ENCODE data around the gene OXT.
A peak's percentile ranks its signal among the peaks of the same experiment; 100 is the strongest.

Gene OXT

DNA sequence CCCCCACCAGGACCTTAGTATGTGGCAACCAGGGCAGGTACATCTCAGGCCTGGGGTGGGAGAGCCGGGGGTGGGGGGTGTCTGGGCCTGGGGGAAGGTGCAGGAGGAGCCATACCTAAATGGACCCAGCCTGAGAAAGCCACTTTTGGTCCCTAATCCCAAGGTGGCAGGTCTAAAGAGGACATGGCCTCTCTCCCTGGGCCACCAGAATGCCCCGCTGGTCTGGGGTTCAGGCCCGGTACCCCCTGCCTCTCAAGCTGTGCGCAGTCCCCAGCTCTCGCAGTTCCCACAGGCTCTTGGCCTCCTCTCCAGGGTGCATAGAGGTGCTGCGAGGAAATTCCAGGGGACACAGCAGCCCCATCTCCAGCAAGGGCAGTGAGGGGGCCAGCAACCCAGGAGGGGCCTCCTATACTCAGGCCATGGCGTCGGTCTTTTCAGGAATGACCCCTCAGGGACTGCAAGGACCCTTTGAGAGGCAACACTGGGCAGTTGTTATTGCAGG, 14.2 kb downstream of the OXT start:
- no peaks in the 10 kb centered on the region for H3K4me1 ChIP-seq (ENCODE audit: insufficient read depth, low read length)
- no peaks in the 10 kb centered on the region for H3K36me3 ChIP-seq (ENCODE audit: insufficient read depth, low read length)
- H3K9ac ChIP-seq (ENCODE audit: low read depth, low read length): no peak overlapping the region
- H3K9me3 ChIP-seq (ENCODE audit: control insufficient read depth, insufficient read depth, low read length): no peaks in the 10 kb centered on the region

DNA sequence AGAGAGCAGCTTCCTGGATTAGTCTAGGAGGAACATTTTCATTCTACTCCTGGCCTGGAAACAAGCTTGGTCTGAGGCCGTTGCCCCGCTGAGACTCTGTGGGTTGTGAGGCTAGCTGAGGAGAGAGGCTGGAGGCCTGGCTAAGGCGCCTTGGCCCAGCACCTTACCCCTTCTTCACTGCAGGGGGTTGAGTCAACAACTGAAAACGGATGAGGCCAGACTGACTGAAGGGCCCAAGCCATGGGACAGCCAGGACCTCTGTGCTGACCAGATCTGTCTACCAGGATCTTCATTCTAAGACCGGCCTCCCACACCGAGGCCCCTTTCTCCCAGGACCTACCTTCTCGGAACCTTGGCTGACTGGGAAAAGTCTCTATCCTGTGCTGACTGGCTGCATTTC, 16.6 kb downstream of the OXT start:
- H3K9me3 ChIP-seq (ENCODE audit: control insufficient read depth, insufficient read depth, low read length): no peaks in the 10 kb centered on the region
- no peaks in the 10 kb centered on the region for H3K4me1 ChIP-seq (ENCODE audit: insufficient read depth, low read length)
- no peaks in the 10 kb centered on the region for H3K36me3 ChIP-seq (ENCODE audit: insufficient read depth, low read length)
- no peak overlapping the region for H3K9ac ChIP-seq (ENCODE audit: low read depth, low read length)

DNA sequence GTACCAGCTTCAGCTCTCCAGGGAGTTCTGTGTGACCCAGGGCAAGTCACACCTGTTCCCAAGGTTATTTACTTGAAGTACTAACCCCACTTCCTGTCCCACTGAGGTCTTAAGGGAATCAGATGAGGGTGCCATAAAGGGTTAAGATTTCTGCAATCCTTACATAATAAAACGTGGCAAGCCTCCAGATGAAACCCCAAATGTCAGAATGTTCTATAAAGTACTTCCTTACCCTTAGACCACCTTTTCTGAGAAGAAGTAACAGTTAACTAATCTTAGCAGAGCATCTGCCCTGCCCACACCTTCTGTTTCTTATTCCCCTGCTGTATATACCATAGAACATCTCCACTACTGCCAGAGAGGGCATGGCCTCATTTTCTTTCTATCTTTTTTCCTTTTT, 19.1 kb downstream of the OXT start:
- no peak overlapping the region for H3K9ac ChIP-seq (ENCODE audit: low read depth, low read length)
- H3K9me3 ChIP-seq (ENCODE audit: control insufficient read depth, insufficient read depth, low read length): no peaks in the 10 kb centered on the region
- no peaks in the 10 kb centered on the region for H3K36me3 ChIP-seq (ENCODE audit: insufficient read depth, low read length)
- no peaks in the 10 kb centered on the region for H3K4me1 ChIP-seq (ENCODE audit: insufficient read depth, low read length)

DNA sequence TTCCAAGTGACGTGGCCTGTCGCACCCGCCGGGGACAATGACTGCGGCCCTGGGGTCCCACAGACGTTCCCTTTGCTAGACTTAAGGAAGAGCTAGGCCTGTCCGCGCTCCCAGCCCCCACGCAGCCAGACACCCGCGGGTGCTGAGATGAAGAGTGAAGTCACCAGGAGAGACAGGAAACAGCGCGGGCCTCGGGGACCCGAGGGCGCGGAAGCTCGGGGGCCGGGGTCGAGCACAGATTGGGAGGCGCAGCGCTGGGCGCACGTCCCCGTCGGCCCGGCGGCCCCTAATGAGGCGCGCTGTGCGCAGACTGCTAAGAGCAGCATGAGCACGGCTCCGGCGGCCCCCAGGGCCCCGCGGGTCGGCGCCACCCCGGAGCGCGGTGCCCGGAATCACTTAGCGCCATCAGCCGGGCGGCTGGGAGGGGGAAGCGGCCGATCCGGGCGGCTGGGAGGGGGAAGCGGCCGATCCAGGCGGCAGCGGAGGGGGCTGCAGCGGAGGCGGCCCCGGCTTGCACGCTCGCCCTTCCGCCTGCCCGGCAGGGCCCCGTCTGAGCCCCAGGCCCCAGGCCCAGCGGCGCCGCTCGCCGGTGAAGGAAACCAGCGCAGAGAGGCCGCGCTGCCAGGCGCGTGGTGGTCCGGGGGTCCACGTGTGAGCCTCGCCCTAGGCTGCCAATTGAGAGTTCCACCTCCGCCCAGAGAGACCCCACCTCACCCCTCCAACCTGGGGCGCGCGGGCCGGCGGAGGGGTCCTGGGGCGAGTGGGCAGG, 21.4 kb downstream of the OXT start:
- Histone ChIP-seq H3K9me3 (ENCODE audit: control insufficient read depth, insufficient read depth, low read length) (no peaks in the 10 kb centered on the region), H3K9ac (ENCODE audit: low read depth, low read length) (peak overlapping the region; percentile 58; the same call in 1 of the 2 replicates), H3K4me1 (ENCODE audit: insufficient read depth, low read length) (no peaks in the 10 kb centered on the region), H3K36me3 (ENCODE audit: insufficient read depth, low read length) (no peaks in the 10 kb centered on the region)

DNA sequence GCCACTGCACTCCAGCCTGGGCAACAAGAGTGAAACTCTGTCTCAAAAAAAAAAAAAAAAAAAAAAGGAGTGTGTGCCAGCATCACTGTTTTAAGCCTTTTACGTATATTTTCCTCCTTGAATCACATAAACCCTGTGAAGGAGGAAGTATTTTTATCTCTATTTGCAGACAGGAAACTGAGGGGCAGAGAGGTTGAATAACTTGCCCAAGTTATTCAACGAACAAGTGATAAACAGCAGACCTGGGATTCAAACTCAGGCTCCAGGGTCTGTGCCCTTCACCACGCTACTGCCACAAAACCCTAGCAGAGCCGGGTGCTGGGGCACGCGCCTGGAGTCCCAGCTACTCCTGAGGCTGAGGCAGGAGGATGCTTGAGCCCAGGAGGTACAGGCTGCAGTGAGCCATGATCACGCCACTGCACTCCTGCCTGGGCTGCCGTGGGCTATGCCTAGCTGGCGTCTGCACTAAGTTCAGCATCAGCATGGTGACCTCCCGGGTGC, 22.5 kb downstream of the OXT start:
- Histone ChIP-seq H3K36me3 (ENCODE audit: insufficient read depth, low read length) (no peaks in the 10 kb centered on the region), H3K9ac (ENCODE audit: low read depth, low read length) (no peak overlapping the region), H3K4me1 (ENCODE audit: insufficient read depth, low read length) (no peaks in the 10 kb centered on the region), H3K9me3 (ENCODE audit: control insufficient read depth, insufficient read depth, low read length) (no peaks in the 10 kb centered on the region)

DNA sequence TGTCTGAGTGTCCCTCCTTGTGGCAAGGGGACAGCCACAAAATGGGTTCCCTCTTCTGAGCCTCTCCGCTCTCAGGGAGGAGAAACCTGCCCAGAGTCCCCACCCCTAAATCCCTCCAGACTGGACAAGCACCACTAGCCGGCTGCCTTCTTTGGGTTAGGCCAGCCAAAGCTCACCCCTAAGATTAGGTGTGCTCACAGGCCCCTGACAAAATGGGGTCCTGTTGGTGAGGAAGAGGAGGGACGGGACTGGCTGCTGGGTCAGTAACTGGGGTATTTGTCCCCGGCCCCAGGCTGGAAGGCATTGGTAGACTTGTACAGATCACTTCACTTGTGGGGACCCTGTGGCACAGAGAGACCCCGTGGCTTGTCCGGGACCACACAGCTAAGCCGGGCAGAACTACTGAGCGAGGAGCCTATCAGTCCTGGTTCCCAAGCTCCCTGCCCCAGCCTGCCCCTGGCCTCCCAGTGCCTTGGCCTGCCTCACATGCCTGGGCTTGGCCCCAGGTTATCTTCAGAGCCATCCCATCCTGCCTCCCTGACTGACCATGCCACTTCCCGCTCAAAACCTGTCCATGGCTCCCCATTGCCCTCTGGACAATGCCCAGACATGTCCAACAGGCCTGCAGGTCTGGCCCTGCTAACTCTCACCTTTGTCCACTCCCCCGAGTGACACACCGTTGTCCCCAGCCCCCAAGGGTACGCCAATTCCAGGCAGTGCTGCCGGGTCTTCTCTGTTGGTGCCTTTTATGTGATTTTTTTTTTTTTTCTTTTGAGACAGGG, 23.6 kb downstream of the OXT start:
- Histone ChIP-seq H3K4me1 (ENCODE audit: insufficient read depth, low read length) (no peaks in the 10 kb centered on the region), H3K9me3 (ENCODE audit: control insufficient read depth, insufficient read depth, low read length) (no peaks in the 10 kb centered on the region), H3K36me3 (ENCODE audit: insufficient read depth, low read length) (no peaks in the 10 kb centered on the region), H3K9ac (ENCODE audit: low read depth, low read length) (no peak overlapping the region)

DNA sequence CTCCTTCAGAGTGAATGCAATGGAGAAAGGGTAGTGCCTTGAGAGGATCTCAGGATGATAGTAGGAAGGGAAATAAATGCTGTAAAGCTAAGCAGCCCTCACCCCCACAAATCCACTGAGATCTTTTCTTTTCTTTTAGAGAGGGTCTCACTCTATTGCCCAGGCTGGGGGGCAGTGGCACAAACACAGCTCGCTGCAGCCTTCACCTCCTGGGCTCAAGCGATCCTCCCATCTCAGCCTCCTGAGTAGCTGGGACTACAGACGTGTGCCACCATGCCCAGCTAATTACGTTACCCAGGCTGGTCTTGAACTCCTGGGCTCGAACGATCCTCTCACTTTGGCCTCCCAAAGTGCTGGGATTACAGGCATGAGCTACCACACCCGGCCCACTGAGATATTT, 29.1 kb downstream of the OXT start:
- Histone ChIP-seq H3K36me3 (ENCODE audit: insufficient read depth, low read length) (no peaks in the 10 kb centered on the region), H3K9ac (ENCODE audit: low read depth, low read length) (no peak overlapping the region), H3K9me3 (ENCODE audit: control insufficient read depth, insufficient read depth, low read length) (no peaks in the 10 kb centered on the region), H3K4me1 (ENCODE audit: insufficient read depth, low read length) (no peaks in the 10 kb centered on the region)

DNA sequence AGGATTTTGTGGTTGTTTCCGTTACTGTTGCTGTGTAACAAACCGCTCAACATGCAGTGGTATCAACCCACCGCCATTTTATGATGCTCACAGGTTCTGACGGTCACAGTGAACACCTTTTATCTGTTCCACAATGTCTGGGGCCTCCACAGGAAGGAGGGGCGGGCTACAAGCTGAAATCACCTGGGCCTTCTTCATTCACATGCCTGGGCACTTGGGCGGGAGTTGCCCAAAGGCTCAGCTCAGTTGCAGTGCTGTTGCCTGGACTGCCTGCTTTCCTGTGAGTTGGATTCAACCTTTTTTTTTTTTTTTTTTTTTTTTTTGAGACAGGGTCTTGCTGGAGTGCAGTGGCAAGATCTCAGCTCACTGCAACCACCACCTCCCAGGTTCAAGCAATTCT, 29.8 kb downstream of the OXT start:
- H3K36me3 ChIP-seq (ENCODE audit: insufficient read depth, low read length): no peaks in the 10 kb centered on the region
- no peaks in the 10 kb centered on the region for H3K4me1 ChIP-seq (ENCODE audit: insufficient read depth, low read length)
- H3K9ac ChIP-seq (ENCODE audit: low read depth, low read length): no peak overlapping the region
- H3K9me3 ChIP-seq (ENCODE audit: control insufficient read depth, insufficient read depth, low read length): no peaks in the 10 kb centered on the region

DNA sequence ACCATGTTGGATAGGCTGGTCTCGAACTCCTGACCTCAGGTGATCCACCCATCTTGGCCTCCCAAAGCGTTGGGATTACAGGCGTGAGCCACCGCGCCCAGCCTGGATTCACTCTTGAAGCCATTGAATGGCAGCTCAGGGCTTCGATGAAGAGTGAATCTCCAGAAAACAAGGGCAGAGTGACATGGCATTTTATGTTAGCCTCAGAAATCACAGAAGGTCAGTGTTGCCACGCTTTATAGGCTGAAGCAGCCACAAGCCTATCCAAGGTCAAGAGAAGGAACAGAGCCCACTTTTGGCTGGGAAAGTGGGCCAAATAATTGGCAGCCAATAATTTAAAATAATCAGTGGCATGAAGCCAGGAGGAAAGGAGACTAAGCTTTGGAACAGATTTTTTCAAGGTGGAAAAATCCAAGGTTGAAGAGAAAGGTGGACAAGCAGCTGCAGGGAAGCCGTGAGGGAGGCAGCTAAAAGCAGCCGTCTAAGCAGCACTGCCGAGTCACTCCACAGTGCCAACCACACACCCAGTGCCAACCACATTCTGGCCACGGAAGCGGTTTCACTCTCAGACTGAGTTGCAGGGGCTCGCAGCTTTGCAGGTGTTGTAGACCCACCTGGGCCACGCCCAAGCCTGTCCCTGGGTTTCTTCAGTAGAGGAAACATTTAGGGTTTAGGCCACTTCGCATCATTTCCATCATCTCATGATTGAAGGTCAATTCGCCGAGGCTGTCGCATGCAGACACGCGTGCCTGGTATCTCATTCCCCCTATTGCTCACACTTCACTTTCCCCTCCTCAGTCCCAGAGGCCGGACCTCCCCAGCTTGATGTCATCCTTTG, 30.5 kb downstream of the OXT start:
- no peaks in the 10 kb centered on the region for H3K36me3 ChIP-seq (ENCODE audit: insufficient read depth, low read length)
- H3K9me3 ChIP-seq (ENCODE audit: control insufficient read depth, insufficient read depth, low read length): no peaks in the 10 kb centered on the region
- H3K9ac ChIP-seq (ENCODE audit: low read depth, low read length): no peak overlapping the region
- no peaks in the 10 kb centered on the region for H3K4me1 ChIP-seq (ENCODE audit: insufficient read depth, low read length)

DNA sequence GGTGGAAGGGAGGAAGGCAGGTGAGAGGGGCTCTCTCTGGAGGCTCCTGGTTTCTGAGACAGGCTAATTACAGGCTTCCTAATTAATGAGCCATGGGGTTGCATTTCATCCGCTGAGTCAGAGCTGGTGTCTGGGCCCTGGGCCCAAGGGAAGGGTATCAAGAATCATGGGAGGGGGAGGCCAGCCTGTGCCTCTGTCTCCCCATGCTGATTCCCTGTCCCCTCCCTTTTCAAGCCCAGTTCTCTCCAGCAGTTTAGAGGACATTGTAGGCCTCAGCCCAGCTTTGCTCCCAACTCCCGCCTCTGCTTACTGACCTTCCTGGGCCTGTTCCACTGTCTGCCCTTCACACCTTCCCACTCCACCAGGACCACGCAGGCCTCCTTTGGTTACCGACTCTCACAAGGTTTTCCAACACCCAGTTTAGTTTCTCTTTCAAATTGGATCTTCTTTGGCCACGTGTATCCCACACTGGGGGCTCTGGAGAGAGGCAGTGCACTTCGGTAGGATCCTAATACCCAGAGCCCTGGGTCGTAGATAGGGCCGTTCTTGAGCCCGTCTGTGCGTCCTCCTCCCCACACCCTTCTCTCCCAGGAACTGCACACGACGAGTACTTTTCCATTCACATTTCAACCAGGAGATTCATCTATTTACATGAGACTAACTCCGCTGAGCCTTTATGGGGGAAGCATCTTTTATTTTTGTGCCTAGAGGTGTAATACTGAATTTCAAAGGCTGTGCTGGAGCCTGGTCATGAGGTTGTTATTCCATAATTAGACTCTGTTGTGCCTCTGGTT, 31.4 kb downstream of the OXT start:
- Histone ChIP-seq H3K9ac (ENCODE audit: low read depth, low read length) (no peak overlapping the region), H3K36me3 (ENCODE audit: insufficient read depth, low read length) (no peaks in the 10 kb centered on the region), H3K4me1 (ENCODE audit: insufficient read depth, low read length) (no peaks in the 10 kb centered on the region), H3K9me3 (ENCODE audit: control insufficient read depth, insufficient read depth, low read length) (no peaks in the 10 kb centered on the region)

DNA sequence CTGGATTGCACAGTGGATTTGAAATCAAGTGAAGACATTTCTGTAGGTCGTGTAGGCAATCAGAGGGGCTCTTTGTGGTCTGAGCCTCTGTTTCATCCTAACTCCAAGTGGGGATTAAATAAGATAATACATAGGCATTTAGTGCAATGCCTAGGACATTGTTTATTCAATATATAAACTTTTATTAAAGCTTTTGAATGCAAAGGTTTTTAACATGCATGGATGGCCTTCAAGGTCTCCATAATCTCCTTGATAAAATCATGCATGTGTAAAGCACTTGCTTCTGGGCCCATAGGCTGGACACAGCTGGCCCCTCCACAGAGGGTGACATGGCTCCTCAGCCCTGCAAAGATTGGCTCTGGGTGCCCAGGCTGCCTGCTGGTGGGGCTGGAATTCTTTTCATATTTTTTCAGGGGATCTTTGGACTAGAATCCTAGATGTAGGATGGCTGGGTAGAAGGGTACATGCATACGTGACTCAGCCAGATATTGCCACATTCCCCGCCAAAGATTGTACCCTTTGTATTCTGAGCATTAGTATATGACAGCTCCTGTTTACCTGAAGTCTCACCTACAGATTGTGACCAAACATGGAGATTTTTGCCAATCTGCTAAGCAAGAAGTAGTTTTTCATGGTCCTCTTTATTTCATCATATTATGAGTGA, 32.1 kb downstream of the OXT start:
- no peaks in the 10 kb centered on the region for H3K4me1 ChIP-seq (ENCODE audit: insufficient read depth, low read length)
- no peaks in the 10 kb centered on the region for H3K9me3 ChIP-seq (ENCODE audit: control insufficient read depth, insufficient read depth, low read length)
- H3K36me3 ChIP-seq (ENCODE audit: insufficient read depth, low read length): no peaks in the 10 kb centered on the region
- no peak overlapping the region for H3K9ac ChIP-seq (ENCODE audit: low read depth, low read length)

DNA sequence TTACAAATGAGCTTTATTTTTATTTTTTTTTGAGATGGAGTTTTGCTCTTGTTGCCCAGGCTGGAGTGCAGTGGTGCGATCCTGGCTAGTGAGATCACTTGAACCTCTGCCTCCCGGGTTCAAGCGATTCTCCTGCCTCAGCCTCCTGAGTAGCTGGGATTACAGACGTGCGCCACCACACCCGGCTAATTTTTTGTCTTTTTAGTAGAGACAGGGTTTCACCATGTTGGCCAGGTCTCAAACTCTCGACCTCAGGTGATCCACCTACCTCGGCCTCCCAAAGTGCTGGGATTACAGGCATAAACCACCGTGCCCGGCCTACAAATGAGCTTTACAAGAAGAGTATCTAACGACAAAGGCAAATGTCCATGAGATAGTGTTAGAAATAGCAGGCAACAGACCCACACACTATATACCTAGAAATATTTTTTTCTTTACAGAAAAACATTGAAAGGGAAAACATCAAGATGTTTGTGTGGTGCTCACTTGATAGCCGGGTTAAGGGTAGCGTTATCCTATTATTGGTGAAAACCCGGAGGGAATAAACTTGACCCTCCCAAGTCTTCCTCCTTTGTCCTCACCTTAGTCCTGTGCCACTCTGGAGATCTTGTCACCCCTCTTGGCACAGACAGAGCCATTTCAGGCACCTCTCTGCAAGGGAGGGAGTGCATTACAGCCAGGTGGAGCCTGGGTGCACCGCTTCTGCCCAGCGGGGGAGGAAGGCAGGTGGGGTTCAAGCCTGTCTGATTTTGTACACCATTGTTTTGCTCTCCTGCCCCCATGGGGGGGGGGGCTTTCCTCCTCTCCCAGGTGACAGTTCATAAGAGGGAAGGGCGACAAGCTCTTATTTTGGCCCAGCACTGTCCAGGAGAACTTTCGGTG, 34.1 kb downstream of the OXT start:
- no peaks in the 10 kb centered on the region; the same call in 1 of the 2 replicates for H3K36me3 ChIP-seq (ENCODE audit: insufficient read depth, low read length)
- H3K4me1 ChIP-seq (ENCODE audit: insufficient read depth, low read length): no peaks in the 10 kb centered on the region
- H3K9me3 ChIP-seq (ENCODE audit: control insufficient read depth, insufficient read depth, low read length): no peaks in the 10 kb centered on the region
- no peak overlapping the region for H3K9ac ChIP-seq (ENCODE audit: low read depth, low read length)
